Transverse colon (tissue), 3 donors: Measurements from ENCODE around the gene PRPF6.

Experiments
- EP300 ChIP-seq: sonication (generic); formaldehyde crosslinking; IDR thresholded peaks from one replicate; pipeline ENCODE4 v1.6.1; 2017; ENCODE audit warnings: antibody characterized with exemption, low read depth
- POLR2A ChIP-seq: fragments of 450-650 bp; IDR thresholded peaks from one replicate; pipeline ENCODE4 v1.6.1; 2016; ENCODE audit warnings: antibody characterized with exemption, mild to moderate bottlenecking, moderate library complexity
- TF ChIP-seq, protein P1 (sequence below), 5 experiments: fragments of 200-600 bp in 3 of 5; fragments of 450-650 bp in 2 of 5; sonication (generic) in 3 of 5; IDR thresholded peaks; 1 replicate in 2 of 5; 2 replicates in 3 of 5; pipeline ENCODE4 v1.5.1; 2016 to 2017; ENCODE audit warnings: antibody characterized with exemption in 5 of 5, inconsistent platforms in 3 of 5, mild to moderate bottlenecking in 2 of 5, moderate library complexity in 1 of 5

DNA sequence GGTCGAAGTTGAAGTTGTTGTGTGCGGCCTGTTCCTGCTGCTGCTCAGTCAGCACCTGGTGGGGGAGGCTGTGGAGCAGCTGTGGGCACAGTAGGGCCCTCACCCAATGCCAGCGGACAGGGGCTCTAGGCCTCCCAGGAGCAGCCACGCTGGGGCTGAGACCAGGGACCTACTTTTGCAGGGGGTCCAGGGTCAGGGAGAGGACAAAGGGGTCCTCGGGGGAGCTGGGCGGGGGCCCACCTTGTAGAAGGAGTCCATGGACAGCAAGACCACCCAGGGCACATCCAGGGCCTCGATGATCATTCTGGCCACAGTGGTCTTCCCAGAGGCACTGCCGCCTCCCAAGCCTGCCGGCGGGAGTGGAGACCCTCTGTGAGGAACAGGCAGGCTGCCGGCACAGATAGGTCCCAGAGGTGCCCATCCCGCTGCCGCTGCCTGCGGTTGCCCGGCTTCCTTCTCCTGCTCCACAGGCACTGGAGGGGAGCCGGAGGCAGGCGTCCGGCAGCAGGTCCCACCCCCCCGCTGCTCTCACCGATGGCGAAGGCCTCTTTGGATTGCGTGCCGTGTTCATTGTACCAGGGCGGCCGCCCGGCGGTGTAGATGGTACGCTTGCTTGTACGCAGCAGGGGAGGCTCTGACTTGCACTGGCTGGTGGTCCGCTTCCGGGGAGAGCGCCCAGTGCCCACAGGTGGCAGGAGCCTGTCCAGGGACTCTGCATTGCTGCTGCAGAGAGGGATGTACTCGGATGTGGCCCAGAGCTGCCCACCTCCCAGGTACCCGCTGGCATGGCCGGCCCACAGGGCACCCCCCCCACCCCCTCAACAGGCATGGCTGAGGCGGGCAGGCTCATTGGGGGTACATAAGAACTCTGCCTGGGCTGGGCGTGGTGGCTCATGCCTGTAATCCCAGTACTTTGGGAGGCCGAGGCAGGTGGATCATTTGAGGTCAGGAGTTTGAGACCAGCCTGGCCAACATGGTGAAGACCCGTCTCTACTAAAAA is 34.7 kb upstream of the PRPF6 start:
- TF ChIP-seq EP300, result no peak
- TF ChIP-seq, protein P1, sequence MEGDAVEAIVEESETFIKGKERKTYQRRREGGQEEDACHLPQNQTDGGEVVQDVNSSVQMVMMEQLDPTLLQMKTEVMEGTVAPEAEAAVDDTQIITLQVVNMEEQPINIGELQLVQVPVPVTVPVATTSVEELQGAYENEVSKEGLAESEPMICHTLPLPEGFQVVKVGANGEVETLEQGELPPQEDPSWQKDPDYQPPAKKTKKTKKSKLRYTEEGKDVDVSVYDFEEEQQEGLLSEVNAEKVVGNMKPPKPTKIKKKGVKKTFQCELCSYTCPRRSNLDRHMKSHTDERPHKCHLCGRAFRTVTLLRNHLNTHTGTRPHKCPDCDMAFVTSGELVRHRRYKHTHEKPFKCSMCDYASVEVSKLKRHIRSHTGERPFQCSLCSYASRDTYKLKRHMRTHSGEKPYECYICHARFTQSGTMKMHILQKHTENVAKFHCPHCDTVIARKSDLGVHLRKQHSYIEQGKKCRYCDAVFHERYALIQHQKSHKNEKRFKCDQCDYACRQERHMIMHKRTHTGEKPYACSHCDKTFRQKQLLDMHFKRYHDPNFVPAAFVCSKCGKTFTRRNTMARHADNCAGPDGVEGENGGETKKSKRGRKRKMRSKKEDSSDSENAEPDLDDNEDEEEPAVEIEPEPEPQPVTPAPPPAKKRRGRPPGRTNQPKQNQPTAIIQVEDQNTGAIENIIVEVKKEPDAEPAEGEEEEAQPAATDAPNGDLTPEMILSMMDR (IDR thresholded peaks at IDR 0.05), result no peak
- TF ChIP-seq POLR2A, result no peak
